CD4-positive, alpha-beta T cell treated with Interleukin-1 beta for 1 hour (primary cell): ENCODE results near the gene SERINC3.

Source experiments
- DNase-seq, 2 donors: peaks; one replicate each; pipeline ENCODE4 v3.0.0-alpha.2; 2020 to 2022

Gene SERINC3

DNA sequence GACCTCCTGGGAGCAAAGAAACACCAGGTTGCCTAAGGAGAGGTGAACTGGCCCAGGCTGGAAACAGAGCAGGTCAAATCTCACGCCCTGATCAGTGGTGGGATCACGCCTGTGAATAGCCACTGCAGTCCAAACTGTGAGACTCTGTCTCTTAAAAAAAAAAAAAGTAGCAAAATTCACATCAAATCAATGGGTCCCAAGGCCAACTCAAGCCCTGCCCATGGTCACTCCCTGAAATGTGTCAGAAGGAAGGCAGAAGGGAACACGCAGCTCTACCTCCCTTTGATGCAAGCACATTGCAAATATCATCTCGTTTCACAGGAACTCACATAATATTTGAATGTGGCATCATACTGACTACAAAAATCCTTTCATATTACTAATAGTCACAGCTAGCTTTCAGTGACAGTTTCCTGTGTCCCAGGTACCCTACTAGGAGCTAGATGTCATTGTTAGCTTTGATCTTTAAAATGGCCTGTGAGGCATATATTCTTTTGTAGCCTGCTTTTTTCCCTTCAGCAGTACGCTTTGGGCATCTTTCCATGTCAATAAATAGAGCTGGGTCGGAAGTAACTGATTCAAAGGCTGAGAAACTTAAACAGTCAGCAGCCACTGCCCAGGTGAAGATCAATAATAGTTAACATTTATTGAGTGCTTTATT, 60.6 kb downstream of the SERINC3 start:
- no peak for DNase-seq

DNA sequence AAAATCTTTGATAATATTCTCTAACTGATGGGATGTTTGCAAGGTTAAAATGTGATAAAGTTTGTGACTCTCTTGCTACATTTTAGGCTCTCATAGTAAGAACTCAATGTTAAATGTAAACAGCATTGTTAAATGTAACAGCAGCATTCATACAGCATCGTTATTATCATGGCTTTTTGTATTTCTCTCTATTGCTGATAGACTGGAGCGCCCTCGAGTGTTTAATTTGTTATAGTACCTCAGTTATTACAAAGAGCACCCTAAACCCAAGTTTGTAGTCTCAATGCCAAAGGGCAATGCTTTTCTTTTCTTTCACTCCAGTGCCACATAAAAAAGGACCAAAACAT, 61.1 kb downstream of the SERINC3 start:
- DNase-seq: peak in 1 of 2 donors; percentile 23

DNA sequence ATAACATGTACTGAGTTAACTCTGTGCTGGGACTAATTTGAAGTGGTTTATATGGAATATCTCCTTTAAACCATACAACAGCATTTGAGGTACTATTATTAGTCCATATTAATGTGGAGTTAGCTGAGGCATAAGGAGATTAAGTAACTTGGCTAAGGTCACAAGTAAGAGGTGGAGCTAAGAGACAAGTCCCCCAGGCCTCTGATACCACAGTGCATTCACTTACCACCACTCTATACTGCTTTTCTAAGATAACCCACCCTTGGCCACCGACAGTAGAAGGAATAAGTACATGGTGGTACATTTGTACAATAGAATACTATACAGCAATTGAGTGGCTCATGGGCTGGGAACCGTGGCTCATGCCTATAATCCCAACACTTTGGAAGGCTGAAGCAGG, 62.6 kb downstream of the SERINC3 start:
- DNase-seq: no peak

GRCh38 chr20:44457016-44457415, 64.9 kb downstream of the SERINC3 start:
- DNase-seq: no peak

DNA sequence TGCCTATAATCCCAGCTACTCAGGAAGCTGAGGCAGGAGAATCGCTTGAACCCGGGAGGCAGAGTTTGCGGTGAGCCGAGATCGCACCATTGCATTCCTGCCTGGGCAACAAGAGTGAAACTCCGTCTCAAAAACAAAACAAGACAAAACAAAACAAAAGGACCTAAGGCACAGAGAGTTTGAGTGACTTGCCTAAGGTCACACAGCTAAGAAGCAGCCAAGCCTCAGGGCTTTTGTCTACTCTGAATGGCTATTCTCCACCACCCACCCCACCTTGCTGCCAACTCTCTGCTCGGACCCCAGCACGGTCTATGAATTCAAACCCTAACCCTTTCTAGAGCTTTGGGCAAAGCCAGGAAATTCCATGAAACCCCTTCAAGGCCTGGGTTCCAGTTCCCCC, 65.3 kb downstream of the SERINC3 start:
- no peak for DNase-seq

GRCh38 chr20:44455126-44455525, 66.7 kb downstream of the SERINC3 start:
- no peak for DNase-seq

DNA sequence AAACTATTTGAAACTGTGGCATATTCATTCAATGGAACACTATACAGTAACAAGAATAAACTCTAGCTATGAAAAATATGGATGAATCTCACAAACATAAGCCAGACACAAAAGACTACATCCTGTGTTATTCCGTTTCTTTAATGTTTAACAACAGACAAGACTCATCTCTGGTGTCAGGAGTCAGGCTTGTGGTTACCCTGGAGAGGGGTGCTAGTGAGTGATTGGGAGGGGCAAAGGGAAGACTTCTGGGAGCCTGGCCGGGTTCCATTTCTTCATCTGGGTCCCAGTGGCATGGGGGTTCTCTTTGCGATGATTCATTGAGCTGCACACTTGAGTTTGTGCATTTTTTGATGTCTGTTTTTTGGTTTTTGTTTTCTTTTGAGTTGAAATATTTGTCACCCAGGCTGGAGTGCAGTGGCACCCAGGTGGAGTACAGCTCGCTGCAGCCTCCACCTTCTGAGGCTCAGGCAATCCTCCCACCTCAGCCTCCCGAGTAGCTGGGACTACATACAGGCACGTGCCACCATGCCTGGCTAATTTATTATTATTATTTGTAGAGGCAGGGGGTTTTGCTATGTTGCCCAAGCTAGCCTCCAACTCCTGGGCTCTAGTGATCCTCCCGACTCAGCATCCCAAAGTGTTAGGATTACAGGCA, 67.4 kb downstream of the SERINC3 start:
- DNase-seq: no peak

- DNase-seq: no peak
These were observed 70.9 kb downstream of the SERINC3 start for GRCh38 chr20:44450903-44451450.

DNA sequence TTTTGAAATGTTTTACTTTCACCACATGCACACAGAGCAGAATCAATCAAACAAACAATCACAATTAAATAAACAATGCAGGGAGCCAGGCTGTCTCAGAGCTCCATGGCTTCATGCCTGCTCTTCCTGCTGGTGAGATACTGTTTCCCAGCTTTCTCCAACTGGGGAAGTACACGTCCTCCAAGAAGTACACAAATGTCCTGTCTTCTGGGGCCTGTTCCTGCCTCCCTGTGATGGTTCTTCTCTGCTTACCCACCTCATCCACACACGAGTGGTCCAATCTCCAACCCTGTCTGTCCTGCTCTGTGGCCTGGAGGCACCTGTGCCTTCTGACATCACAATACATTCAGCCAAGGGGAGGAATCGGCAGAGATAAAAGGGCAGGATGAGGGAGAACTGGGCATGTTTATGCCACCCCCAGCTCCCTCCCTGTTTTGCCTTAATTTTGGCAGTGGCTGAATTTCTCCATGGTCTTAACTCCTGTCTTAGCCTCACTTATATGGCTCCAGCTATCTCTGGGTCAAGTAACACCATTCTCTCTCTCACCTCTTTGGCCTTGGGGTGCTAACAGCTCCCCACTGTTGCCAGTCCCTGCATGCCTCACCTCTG, 71.5 kb downstream of the SERINC3 start:
- DNase-seq: no peak

GRCh38 chr20:44449864-44450263, 72.0 kb downstream of the SERINC3 start:
- DNase-seq: no peak

GRCh38 chr20:44448753-44449546, 72.9 kb downstream of the SERINC3 start:
- DNase-seq: no peak

DNA sequence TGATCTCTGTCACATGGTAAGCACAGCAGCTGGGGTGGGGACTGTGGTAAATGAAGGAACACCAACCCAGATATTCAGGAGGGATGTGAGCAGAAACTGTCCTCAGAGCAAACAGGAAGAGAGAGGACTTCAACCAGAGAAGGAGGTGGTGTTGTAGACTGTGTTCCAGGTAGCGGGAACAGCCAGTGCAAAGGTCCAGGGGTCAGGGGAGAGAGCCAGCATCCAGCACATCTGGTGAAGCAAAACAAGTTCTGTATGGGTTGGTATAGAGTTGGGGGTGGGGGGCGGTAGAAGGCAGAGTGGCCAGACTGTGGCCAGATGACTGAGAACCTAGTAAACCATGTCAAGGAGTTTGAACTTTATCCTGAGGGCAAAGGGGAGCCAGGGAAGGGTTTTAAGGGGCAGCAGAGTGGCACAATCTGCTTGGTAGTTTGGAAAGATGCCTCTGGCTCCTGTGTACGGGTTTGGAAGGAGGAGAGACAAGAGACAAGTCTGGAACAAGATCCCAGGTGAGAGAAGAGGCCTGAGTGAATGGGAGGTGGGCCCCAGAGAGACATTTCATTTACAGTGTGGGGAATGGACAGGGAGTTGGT, 73.9 kb downstream of the SERINC3 start:
- no peak for DNase-seq
